Mononuclear cell (primary cell): ENCODE data around the gene TRPM3. TPM values are rescaled to one million over a fixed set of nuclear protein-coding genes. Genes with fewer than 3 reads are reported as not detected.
"Not testable (repeated sequence)": the region's sequence is repeated elsewhere in the genome, so short reads cannot be mapped to it uniquely, and the experiment has no call there.

Source experiments
- H3K27me3 ChIP-seq: 2 replicates; pipeline ENCODE4 v1.6.0; 2011; ENCODE audit warnings: low read length, control low read depth; ENCODE audit not compliant: insufficient read depth
- H3K4me1 ChIP-seq: 2 replicates; pipeline ENCODE4 v1.5.1; 2011; ENCODE audit warnings: mild to moderate bottlenecking, low read length, control low read depth; ENCODE audit not compliant: insufficient read depth
- H3K4me3 ChIP-seq: 2 replicates; pipeline ENCODE4 v1.5.1; 2011; ENCODE audit warnings: mild to moderate bottlenecking, low read length, moderate library complexity
- H3K9me3 ChIP-seq: 2 replicates; pipeline ENCODE4 v1.5.1; 2011; ENCODE audit warnings: low read depth, mild to moderate bottlenecking, control low read depth, low read length
- total RNA-seq: library from RNA; depleted of rRNA; stranded (reverse); fragments of >200 nt; gene quantifications from one replicate; pipeline ENCODE4 v1.2.3, GENCODE V29; 2012

Gene TRPM3
- total RNA-seq, 1 donor, result not detected

DNA sequence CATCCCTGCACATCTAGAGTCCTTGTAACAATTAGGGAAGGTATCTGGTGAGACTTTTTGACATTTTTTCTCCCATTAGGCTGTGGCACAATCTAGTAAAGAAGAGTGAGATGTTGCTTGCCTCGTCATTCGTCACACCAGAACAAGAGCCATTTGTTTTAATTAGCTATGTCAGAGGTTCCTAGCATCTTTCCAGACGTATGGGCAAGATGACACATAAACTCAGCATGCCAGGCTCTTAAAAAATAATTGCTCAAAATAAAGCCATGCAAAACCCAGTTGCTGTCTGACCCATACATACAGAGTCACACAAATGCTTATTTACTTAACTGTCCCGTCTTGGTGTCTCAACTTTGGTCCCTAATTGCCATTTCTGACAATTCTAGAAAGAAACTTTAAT, 125.9 kb downstream of the TRPM3 start:
- Histone ChIP-seq H3K4me1 (no peaks in the 10 kb centered on the region), H3K4me3 (no peak overlapping the region), H3K9me3 (no peaks in the 10 kb centered on the region), H3K27me3 (no peaks in the 10 kb centered on the region)

- no peaks in the 10 kb centered on the region for H3K4me1 ChIP-seq
- no peak overlapping the region for H3K4me3 ChIP-seq
- H3K27me3 ChIP-seq, result no peaks in the 10 kb centered on the region
- H3K9me3 ChIP-seq, result no peaks in the 10 kb centered on the region
Observed at GRCh38 chr9:70994582-70994981, 126.8 kb downstream of the TRPM3 start.

DNA sequence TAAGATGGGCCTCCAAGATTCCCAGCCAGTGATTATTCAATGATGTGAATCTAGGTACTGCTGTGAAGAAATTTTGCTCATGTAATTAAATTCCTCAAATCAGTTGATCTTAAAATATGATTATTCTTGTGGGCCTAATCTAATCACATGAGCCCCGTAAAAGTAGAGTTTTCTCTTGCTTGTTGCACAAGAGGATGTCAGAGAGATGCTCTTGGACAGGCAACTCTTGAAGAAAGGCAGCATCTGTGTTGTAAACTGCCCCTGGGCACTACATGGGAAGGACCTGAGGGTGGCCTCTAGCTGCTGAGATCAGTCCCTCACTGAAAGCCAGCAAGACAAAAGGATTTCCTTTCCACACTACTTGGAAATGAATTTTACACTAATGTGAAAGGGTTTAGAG, 132.9 kb downstream of the TRPM3 start:
- no peak overlapping the region for H3K4me3 ChIP-seq
- H3K4me1 ChIP-seq, result no peaks in the 10 kb centered on the region
- no peaks in the 10 kb centered on the region for H3K9me3 ChIP-seq
- no peaks in the 10 kb centered on the region for H3K27me3 ChIP-seq

GRCh38 chr9:70987986-70988385, 133.4 kb downstream of the TRPM3 start:
- no peaks in the 10 kb centered on the region for H3K27me3 ChIP-seq
- H3K4me3 ChIP-seq, result no peak overlapping the region
- H3K9me3 ChIP-seq, result no peaks in the 10 kb centered on the region
- H3K4me1 ChIP-seq, result no peaks in the 10 kb centered on the region

DNA sequence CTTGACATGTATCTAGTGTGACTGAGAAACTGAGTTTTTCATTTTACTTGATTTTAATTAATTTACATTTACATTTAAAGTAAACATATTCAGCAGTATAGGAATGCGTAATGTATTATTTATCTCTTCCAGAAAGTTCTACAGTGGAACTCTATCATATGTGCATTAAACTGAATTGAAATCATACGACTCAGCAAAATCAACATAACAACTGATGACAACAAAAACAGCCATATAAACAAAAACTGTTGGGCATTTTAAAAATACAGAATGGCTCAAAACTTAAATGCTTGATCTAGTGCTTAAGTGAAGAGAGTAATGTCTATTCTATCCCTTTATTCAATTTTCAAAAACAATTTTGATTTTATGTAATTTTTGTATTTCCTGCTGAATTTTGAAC, 134.4 kb downstream of the TRPM3 start:
- H3K4me1 ChIP-seq, result no peaks in the 10 kb centered on the region
- no peak overlapping the region for H3K4me3 ChIP-seq
- no peaks in the 10 kb centered on the region for H3K9me3 ChIP-seq
- H3K27me3 ChIP-seq, result no peaks in the 10 kb centered on the region

DNA sequence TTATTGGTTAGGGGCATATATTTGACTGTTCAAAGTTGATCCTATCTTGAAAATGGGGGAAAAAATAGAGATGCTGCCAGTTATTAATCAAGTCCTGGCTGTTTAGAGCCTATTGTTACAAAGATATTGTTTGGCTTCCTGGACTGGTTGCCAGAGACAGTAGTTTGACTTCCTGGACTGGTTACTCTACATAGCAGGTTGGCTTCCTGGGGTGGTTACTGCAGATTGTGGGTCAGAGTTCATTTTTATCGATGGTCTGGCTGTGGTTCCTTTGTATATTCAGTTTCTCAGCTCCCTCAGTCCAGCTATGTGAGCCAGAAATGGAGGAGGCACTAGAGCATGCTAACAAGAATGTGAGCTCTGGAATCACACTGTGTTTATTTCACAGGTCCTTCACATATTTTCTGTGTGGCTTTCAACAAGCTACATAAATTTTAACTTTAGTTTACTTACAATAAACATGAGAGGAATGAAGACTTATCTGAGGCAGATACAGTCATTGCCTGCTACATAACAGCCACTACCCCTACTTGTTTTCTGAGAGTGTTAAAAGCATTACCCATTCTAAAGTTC, 137.6 kb downstream of the TRPM3 start:
- no peak overlapping the region for H3K4me3 ChIP-seq
- no peaks in the 10 kb centered on the region for H3K27me3 ChIP-seq
- H3K4me1 ChIP-seq, result no peaks in the 10 kb centered on the region
- no peaks in the 10 kb centered on the region for H3K9me3 ChIP-seq

- H3K9me3 ChIP-seq, result no peaks in the 10 kb centered on the region
- H3K4me1 ChIP-seq, result no peaks in the 10 kb centered on the region
- no peak overlapping the region for H3K4me3 ChIP-seq
- no peaks in the 10 kb centered on the region for H3K27me3 ChIP-seq
Observed at GRCh38 chr9:70981312-70981711, 140.1 kb downstream of the TRPM3 start.

GRCh38 chr9:70979966-70980365, 141.5 kb downstream of the TRPM3 start:
- no peak overlapping the region for H3K4me3 ChIP-seq
- H3K4me1 ChIP-seq, result no peaks in the 10 kb centered on the region
- no peaks in the 10 kb centered on the region for H3K27me3 ChIP-seq
- no peaks in the 10 kb centered on the region for H3K9me3 ChIP-seq

DNA sequence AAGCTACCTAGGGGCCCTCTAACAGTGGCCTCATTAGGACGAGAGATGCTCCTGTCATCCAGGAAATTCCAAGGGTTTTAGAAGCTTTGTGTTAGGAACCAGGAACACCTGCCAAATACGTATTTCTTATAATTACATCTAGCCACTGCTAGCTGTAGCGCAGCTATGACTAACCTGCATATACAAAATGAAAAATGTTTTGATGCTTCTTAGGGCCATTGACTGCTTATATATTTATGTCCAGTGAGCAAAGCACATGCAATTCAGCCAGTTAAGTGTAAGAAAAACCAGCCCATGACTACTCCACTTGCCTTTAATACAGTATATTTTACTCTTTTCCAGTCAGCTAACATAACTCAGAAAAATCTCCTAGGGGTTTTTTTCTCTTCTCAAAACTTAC, 143.3 kb downstream of the TRPM3 start:
- Histone ChIP-seq H3K4me1 (no peaks in the 10 kb centered on the region), H3K27me3 (no peaks in the 10 kb centered on the region), H3K9me3 (no peaks in the 10 kb centered on the region), H3K4me3 (no peak overlapping the region)

DNA sequence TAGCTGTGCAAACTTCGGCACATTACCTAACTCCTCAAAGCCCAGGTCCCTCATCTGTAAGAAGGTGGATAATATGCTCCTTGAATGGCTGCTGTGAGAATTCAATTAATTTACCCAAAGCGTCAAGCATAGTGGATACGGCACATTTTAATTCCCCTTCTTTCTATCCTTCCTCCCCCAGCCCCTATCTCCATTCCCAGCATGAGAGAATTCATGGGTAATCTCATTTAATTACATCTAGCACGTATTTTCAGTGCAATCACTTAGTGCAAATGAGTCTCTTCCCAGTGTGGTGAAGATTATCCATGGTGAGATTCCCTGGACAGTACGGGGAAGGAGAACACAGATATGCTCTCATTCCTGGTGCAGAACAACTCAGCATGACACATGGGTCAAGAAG, 145.6 kb downstream of the TRPM3 start:
- Histone ChIP-seq H3K27me3 (no peaks in the 10 kb centered on the region), H3K9me3 (no peaks in the 10 kb centered on the region), H3K4me1 (no peaks in the 10 kb centered on the region), H3K4me3 (no peak overlapping the region)

GRCh38 chr9:70971723-70972122, 149.7 kb downstream of the TRPM3 start:
- Histone ChIP-seq H3K4me3 (no peak overlapping the region), H3K4me1 (no peaks in the 10 kb centered on the region), H3K9me3 (no peaks in the 10 kb centered on the region), H3K27me3 (no peaks in the 10 kb centered on the region)

DNA sequence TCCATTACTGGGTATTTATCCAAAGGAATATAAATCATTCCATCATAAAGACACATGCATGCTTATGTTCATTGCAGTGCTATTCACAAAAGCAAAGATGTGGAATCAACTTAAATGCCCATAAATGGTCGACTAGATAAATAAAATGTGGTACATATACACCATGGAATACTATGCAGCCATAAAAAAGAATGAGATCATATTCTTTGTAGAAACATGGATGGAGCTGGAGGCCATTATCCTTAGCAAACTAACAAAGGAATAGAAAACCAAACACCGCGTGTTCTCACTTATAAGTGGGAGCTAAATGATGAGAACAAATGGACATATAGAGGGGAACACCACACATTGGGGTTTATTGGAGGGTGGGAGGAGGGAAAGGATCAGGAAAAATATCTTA, 155.0 kb downstream of the TRPM3 start:
- H3K4me1 ChIP-seq, H3K27me3 ChIP-seq, H3K9me3 ChIP-seq, H3K4me3 ChIP-seq: not testable (repeated sequence)

GRCh38 chr9:70964861-70965260, 156.6 kb downstream of the TRPM3 start:
- Histone ChIP-seq H3K27me3 (no peaks in the 10 kb centered on the region), H3K9me3 (no peaks in the 10 kb centered on the region)

DNA sequence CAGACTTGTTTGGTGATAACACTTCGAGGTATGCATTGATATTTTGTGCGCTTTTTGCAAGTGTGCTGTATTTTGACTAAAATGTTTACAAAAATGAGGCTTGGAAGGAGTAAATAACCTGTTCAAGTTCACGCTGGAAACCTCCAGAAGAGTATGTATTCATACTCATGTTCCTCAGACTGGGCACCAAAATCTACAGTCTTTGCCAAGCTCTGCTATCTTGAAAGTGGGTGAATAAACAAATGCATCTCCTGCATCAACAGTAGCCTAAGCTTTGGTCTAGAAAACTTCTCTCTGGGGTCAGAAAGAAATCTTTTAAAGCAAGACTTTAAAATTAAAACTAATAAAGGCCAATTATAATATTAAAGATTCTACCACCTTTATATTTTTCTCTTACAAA, 157.9 kb downstream of the TRPM3 start:
- no peaks in the 10 kb centered on the region for H3K27me3 ChIP-seq
- no peaks in the 10 kb centered on the region for H3K4me1 ChIP-seq
- no peaks in the 10 kb centered on the region for H3K9me3 ChIP-seq
- H3K4me3 ChIP-seq, result no peak overlapping the region

More at GRCh38 chr9:70964861-70965260, 156.6 kb downstream of the TRPM3 start:
- H3K4me3 ChIP-seq, result no peak overlapping the region
- no peaks in the 10 kb centered on the region for H3K4me1 ChIP-seq

GRCh38 chr9:70962761-70963440, 158.5 kb downstream of the TRPM3 start:
- H3K4me3 ChIP-seq, result no peak overlapping the region
- H3K4me1 ChIP-seq, result no peaks in the 10 kb centered on the region
- H3K9me3 ChIP-seq, result no peaks in the 10 kb centered on the region
- H3K27me3 ChIP-seq, result no peaks in the 10 kb centered on the region

GRCh38 chr9:70959366-70959765, 162.1 kb downstream of the TRPM3 start:
- Histone ChIP-seq H3K9me3 (no peaks in the 10 kb centered on the region), H3K4me3 (no peak overlapping the region), H3K4me1 (no peaks in the 10 kb centered on the region)

More at GRCh38 chr9:70959366-70959765, 162.1 kb downstream of the TRPM3 start:
- H3K27me3 ChIP-seq, result no peaks in the 10 kb centered on the region
